SU-DHL-6 (cell line): ENCODE measurements around the gene PLCB1.

Experiments
- EZH2phosphoT487 ChIP-seq: fragments of 200-600 bp; sonication (generic), shearing (Covaris generic); conservative IDR thresholded peaks from 2 replicates; pipeline ENCODE4 v1.6.1; 2018; ENCODE audit warnings: mild to moderate bottlenecking, antibody characterized with exemption, low read length, moderate library complexity, mixed read lengths
- TF ChIP-seq, protein P1 (sequence below): fragments of 200-600 bp; sonication (generic); IDR thresholded peaks from one replicate; pipeline ENCODE4 v1.5.1; 2017; ENCODE audit warnings: antibody characterized with exemption, mild to moderate bottlenecking, low read length, moderate library complexity; ENCODE audit not compliant: insufficient read depth, poor library complexity, severe bottlenecking

DNA sequence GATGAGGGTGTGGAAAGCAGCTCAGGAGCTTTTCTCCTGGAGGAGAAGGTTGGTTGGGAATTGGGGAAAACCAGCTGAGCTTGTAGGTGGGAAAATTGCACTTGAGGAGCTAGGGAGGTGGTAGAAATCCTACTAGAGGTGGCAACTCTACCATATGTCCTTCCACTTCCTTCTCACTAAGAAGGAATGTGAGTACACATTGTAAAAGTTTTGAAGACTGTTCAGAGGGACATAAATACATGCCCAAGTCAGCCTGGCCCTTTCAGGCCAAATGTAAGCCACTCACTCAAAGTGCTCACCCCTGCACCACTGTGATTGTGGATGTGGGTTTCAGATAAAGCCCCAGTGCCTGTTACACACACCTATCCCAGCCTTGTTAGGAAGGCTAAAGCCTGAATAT is 646.3 kb downstream of the PLCB1 start:
- TF ChIP-seq, protein P1, sequence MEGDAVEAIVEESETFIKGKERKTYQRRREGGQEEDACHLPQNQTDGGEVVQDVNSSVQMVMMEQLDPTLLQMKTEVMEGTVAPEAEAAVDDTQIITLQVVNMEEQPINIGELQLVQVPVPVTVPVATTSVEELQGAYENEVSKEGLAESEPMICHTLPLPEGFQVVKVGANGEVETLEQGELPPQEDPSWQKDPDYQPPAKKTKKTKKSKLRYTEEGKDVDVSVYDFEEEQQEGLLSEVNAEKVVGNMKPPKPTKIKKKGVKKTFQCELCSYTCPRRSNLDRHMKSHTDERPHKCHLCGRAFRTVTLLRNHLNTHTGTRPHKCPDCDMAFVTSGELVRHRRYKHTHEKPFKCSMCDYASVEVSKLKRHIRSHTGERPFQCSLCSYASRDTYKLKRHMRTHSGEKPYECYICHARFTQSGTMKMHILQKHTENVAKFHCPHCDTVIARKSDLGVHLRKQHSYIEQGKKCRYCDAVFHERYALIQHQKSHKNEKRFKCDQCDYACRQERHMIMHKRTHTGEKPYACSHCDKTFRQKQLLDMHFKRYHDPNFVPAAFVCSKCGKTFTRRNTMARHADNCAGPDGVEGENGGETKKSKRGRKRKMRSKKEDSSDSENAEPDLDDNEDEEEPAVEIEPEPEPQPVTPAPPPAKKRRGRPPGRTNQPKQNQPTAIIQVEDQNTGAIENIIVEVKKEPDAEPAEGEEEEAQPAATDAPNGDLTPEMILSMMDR = no peak
- no peak for TF ChIP-seq EZH2phosphoT487
